Measurements from ENCODE around the gene INO80D. TPM values are rescaled to one million over a fixed set of nuclear protein-coding genes. Genes with fewer than 3 reads are reported as not detected.
A peak's percentile ranks its signal among the peaks of the same experiment; 100 is the strongest.

The INO80D gene
- total RNA-seq, 2 donors from 2014 or later, result 10.6 to 11.9 TPM

DNA sequence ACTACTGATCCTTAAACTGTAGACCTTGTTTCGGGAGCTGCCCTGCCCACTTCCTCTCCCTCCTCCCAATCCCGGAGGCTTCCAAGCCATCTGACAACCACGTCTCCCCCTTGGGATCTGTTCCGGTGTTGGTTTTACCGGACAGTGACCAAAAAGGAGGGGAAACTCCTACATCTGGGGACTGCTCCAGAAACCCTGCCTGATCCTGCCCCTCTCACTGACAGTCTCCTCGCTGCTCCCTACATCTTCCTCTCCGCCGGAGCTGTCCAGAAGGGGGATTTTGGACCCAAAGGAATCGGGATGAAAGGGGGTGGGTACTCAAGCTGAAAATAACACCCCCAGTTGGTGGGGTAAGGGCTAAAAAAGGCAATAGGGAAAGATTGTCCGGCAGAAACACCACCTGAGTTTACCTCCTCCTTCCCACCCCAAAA is 1.5 kb downstream of the INO80D start:
- WGBS, 2 donors, result 0 to 1% methylated on average over 10 of the region's 10 CpGs
- no peak for ATAC-seq
- Histone ChIP-seq H3K27me3 (no peaks in the 10 kb centered on the region), H3K36me3 (replicated peaks in 1 of 2; ENCODE audit: insufficient read depth in 1 of 2, low read depth in 2 of 2) (no peaks in the 10 kb centered on the region), H3K27ac (peak overlapping the region; percentile 92 to 98 (median 98)), H3K4me3 (peak overlapping the region; percentile 54 to 82), H3K9me3 (no peaks in the 10 kb centered on the region), H3K4me1 (peaks cover 17% of the 10 kb centered on the region)
- peak; percentile 47 to 56 (median 54) for DNase-seq
- peak in 2 of 3 donors; percentile 53 to 67 for TF ChIP-seq POLR2A (IDR thresholded peaks at IDR 0.05)
- TF ChIP-seq, protein P1, sequence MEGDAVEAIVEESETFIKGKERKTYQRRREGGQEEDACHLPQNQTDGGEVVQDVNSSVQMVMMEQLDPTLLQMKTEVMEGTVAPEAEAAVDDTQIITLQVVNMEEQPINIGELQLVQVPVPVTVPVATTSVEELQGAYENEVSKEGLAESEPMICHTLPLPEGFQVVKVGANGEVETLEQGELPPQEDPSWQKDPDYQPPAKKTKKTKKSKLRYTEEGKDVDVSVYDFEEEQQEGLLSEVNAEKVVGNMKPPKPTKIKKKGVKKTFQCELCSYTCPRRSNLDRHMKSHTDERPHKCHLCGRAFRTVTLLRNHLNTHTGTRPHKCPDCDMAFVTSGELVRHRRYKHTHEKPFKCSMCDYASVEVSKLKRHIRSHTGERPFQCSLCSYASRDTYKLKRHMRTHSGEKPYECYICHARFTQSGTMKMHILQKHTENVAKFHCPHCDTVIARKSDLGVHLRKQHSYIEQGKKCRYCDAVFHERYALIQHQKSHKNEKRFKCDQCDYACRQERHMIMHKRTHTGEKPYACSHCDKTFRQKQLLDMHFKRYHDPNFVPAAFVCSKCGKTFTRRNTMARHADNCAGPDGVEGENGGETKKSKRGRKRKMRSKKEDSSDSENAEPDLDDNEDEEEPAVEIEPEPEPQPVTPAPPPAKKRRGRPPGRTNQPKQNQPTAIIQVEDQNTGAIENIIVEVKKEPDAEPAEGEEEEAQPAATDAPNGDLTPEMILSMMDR (IDR thresholded peaks at IDR 0.05), result no peak
- intact Hi-C loops (cut with DNase I), result no loop called here

DNA sequence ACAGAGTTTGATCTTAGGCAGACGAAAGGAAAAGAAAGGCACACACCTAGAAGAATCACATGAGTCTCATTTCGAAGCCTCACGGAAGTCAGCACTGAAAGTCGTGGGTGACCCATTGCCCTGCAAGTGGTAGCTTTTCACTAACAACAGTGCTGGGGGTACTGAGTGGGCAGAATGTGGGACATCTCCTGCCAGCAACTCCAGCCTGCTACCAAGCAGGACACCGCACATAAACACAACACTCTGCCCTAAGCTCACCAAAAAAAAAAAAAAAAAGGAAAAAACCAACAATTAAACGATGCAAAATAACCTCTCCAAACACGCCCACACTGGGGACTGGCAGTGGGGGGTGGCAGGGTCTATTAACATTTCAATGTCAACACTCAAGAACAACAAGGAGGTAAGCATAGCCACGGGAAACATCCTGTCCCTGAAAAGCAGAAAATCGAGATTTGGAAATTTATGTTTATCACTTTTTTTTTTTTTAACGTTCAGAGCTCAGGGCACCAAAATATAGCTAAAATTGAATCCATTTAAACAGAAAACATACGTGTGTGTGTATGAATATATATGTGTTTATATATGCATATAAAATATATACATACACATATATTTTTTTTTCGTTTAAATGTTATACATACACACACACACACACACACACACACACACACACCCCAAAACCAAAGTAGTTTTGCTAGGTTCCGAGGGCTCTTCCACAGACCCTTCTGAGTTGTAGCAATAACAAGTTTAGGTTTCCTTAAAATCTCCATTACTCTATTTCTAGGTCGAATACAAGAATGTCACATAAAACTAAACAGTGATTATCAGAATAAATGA is 2.2 kb downstream of the INO80D start:
- H3K4me3 ChIP-seq, result peak overlapping the region; percentile 54 to 82
- WGBS, 2 donors, result 4 to 7% methylated on average over 14 of the region's 14 CpGs
- intact Hi-C loops (cut with DNase I), result no loop called here
- no peaks in the 10 kb centered on the region for H3K9me3 ChIP-seq
- H3K27me3 ChIP-seq, result no peaks in the 10 kb centered on the region
- ATAC-seq (no peak), DNase-seq (peak in 3 of 4 donors; percentile 16 to 24 (median 16))
- TF ChIP-seq POLR2A (IDR thresholded peaks at IDR 0.05), result no peak
- TF ChIP-seq, protein P1 (IDR thresholded peaks at IDR 0.05), result no peak
- peak overlapping the region; percentile 92 to 98 (median 98) for H3K27ac ChIP-seq
- H3K4me1 ChIP-seq, result peaks cover 17% of the 10 kb centered on the region
- H3K36me3 ChIP-seq (replicated peaks in 1 of 2; ENCODE audit: insufficient read depth in 1 of 2, low read depth in 2 of 2), result no peaks in the 10 kb centered on the region

DNA sequence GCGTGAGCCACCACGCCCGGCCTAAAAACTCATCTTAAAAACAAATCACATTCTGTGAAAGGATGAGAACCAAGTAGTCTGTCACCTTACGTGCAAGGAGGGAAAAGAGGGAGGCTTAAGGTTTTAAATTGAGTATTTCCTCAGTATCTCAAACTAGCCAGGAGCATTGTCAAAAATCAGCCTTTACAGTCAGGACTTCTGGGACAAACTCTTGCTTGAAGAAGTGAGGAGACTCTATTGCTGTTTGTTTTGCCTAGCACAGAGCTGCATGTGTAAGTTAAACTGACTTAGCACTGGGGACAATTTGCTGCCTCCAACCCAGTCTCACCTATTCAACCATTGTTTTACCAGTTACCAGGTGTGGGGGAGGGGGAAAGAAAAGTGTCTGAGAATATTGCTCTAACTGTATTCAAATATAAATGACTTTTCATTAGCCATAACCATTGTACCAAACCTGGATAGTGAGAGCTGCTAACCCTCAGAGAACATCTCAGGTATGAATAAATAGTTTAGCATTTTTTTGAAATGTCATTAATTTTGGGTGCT is 3.6 kb downstream of the INO80D start:
- Histone ChIP-seq H3K27me3 (no peaks in the 10 kb centered on the region), H3K27ac (no peak overlapping the region), H3K4me3 (no peak overlapping the region), H3K9me3 (no peaks in the 10 kb centered on the region), H3K4me1 (peaks cover 26% of the 10 kb centered on the region), H3K36me3 (replicated peaks in 1 of 2; ENCODE audit: insufficient read depth in 1 of 2, low read depth in 2 of 2) (no peaks in the 10 kb centered on the region)
- DNase-seq, result no peak
- ATAC-seq, result no peak
- 90 to 94% methylated on average over 2 to 4 of the region's 4 CpGs for WGBS, 2 donors
- TF ChIP-seq, protein P1 (IDR thresholded peaks at IDR 0.05), result no peak
- no peak for TF ChIP-seq POLR2A (IDR thresholded peaks at IDR 0.05)
- intact Hi-C loops (cut with DNase I), result no loop called here

DNA sequence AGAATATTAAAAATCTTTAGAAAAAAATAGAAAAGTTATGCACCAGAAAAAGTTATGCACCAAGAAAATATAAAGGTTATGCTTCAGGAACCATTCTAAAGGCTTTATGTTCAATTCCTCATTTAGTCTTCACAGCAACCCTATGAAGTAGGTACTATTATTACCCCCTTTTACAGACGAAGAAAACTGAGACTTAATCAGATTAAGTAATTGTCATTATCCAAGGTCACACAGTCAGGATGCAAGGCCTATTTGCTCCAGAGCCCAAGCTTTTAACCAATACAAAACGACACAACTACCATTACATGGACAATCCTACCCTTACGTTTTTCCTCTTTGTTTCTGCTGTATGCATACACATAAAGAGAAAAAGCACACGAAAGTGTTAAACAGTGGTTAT is 5.0 kb downstream of the INO80D start:
- Histone ChIP-seq H3K36me3 (replicated peaks in 1 of 2; ENCODE audit: insufficient read depth in 1 of 2, low read depth in 2 of 2) (no peaks in the 10 kb centered on the region), H3K27me3 (no peaks in the 10 kb centered on the region), H3K9me3 (no peaks in the 10 kb centered on the region), H3K27ac (no peak overlapping the region), H3K4me3 (no peak overlapping the region), H3K4me1 (peaks cover 19% of the 10 kb centered on the region)
- 76 to 83% methylated on average over 4 of the region's 4 CpGs for WGBS, 2 donors
- TF ChIP-seq, protein P1 (IDR thresholded peaks at IDR 0.05), result no peak
- no peak for TF ChIP-seq POLR2A (IDR thresholded peaks at IDR 0.05)
- DNase-seq (no peak), ATAC-seq (no peak)
- intact Hi-C loops (cut with DNase I), result no loop called here
